Islet precursor cell (in vitro differentiated cells): ENCODE results near the gene TTC31.
A peak's percentile ranks its signal among the peaks of the same experiment; 100 is the strongest.

Experiments used
- DNase-seq: peaks from one replicate; pipeline ENCODE4 v3.0.0-alpha.2; 2018

Gene TTC31

DNA sequence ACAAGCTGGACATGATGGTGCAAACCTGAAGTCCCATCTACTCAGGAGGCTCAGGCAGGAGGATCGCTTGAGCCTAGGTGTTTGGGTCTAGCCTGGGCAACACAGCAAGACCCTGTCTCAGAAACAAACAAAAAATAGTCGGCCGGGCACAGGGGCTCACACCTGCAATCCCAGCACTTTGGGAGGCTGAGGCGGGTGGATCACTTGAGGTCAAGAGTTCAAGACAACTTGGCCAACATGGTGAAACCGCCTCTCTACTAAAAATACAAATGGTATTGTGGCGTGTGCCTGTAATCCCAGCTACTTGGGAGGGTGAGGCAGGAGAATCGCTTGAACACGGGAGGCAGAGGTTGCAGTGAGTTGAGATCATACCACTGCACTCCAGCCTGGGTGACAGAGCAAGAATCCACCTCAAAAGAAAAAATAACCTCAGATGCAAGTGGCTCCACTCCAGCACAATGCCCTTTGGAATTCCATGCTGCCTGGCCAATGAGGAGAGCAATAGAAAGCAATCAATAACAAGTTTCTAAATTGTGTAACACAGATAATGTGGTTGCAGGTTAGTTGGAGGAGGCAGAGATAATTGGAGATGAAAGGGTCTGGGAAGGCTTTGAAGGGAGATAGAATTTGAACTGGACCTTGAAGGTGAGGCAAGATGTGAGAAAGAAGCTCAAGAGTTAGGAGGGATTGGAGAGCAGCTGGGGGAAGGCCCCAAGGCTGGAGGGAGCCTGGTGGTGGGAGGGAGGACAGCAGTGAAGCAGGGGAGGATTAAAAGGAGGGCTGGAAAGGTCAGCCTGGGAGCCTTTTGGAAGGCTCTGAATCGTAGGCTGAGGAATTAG, 6.0 kb downstream of the TTC31 start:
- no peak for DNase-seq

- DNase-seq: no peak
Measured at GRCh38 chr2:74489906-74490305, 7.0 kb downstream of the TTC31 start.

DNA sequence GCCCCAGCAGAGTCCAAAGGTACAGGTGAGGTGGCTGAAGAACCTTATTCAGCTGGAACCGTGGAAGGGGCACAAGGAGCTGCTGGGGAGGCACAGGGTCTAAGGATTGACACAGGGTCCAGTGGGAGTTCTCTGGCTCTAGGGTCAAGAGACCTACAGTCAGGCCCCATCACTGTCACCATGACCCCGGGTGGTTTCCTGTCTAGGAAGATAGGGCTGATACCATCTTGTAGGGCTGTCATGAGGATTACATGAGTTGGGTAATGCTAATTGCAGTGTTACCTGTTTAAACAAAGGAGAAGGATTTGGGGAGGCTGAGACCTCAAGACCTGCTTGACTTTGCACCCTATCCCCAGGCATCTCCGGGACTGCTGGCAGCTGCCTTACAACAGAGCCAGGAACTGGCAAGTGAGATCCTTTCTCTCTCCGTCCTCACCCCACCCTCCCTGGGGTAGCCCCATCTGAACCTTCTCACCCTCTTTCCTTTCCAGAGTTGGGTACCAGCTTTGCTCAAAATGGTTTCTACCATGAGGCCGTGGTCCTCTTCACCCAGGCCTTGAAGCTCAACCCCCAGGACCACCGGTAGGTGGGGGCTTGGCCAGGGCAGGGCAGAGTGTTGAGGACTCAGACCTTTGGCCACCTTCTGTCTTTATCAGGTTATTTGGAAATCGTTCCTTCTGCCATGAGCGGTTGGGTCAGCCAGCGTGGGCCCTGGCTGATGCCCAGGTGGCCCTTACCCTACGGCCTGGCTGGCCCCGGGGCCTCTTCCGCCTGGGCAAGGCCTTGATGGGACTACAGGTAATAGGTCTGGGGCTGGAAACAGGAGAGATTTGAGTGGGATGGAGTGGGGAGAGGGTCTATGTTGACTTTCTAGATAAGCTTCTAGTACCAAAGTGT, 9.0 kb downstream of the TTC31 start:
- DNase-seq: no peak

DNA sequence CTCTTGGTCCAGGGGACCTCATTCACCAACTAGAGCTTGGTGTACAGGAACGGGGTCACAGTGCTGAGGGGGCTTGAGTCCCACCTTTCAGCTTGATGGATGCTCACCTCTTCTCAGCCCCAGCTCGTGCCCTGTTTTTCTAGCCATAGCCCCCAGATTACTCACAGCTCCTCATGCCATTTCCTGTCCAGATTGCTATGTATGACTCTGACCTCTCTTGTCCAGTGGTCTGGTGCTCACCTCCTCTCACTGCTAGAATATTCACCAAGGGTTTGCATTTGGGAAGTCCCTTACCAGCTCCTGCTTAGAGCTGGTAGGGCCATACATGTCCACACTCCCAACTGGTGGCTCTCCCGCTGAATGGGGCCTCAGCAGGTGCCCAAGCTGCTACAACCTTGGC, 10.7 kb downstream of the TTC31 start:
- no peak for DNase-seq

DNA sequence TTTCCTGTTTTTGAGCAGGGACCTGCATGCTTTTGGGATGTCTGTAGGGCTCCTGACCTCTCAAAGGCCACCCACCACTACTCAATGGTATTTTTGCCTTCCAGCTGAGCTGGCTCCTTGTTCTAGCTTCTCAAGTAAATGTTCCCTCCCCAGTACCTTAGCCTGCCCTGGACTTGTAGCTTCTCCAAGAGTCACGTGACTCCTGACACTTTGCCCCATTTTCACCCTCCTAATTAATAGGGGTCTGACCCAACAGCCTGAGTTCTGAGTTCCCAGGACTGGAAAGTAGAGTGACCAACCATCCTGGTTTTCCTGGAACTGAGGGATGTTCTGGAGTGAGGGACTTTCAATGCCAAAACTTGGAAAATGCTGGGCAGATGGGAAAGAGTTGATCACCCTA, 12.6 kb downstream of the TTC31 start:
- peak; percentile 35 for DNase-seq

DNA sequence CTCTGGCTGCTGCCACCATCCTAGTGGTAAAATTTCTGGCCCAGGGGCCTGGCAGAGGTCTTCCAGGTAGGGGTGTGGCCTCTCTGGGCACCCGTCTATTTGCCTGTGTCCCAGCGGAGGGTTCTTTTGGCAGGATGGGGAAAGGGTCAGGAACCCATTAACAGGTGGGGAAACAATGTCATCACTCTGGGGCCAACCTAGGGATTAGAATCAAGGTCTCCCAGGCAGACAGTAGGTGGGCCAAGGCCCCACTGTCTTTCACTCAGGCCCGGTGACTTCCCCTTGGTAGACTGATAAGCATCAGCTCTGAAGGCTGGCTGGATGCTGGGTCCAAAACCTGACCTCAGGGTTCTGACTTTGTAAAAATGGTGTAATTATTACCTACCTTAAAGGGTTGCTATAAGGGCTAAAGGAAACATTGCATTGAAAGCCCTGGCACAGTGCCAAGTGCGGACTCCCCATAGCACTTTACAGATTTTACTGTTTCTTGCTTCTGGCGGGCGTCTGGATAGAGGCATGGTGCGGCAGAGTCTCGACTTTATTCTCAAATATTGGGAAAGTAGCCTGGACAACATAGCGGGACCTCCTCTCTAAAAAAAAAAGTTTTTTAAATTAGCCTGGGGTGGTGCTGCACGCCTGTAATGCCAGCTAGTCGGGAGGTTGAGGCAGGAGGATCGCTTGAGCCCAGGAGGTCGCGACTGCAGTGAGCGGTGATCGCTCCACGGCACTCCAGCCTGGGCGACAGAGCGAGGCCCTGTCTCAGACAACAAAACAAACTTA, 14.3 kb downstream of the TTC31 start:
- DNase-seq: peak; percentile 38

GRCh38 chr2:74497777-74498499, 15.1 kb downstream of the TTC31 start:
- DNase-seq: peak; percentile 77

DNA sequence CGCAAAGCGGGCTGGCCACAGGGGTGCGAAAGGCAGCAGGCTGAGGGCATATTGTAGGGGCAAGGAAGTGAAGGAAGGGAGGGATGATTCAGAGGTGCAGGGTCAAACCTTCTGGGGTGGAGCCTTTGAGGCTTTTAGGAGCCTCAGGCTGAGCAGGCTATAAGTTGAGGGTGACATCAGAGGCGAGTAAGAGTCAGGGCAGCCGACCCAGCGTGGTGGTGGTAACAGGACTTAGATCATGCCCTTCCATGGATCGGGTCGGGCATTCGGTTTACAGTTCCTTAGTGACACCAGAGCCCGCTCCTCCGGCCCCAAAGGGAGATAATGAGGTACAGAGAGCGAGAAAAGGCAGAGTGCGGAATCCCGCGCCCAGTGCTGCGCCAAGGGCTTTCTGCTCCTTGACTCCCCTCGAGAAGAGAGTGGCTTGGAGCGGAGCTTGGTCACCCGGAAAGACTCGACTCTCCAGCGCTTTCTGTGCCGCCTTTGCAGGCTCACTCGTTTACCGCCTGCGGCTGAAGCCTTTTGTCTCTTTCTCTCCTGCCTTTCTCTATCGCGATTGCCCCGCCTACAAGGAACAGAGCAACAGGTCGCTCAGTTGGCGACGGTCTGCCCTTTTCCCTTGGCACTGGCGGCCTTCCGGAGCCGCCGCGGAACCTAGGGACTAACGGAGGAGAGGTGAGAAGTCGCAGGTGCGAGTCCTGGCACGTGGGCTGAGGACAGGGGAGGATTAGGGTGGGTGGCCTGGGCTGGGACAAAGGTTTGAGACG, 15.8 kb downstream of the TTC31 start:
- peak; percentile 73 for DNase-seq

- peak; percentile 70 for DNase-seq
Measured at GRCh38 chr2:74499267-74499939, 16.5 kb downstream of the TTC31 start, which contains the start of gene LBX2. Gene LBX2, minus strand, starts transcription at chr2:74499603. Its CDS starts 66 bp downstream, at chr2:74499537.

DNA sequence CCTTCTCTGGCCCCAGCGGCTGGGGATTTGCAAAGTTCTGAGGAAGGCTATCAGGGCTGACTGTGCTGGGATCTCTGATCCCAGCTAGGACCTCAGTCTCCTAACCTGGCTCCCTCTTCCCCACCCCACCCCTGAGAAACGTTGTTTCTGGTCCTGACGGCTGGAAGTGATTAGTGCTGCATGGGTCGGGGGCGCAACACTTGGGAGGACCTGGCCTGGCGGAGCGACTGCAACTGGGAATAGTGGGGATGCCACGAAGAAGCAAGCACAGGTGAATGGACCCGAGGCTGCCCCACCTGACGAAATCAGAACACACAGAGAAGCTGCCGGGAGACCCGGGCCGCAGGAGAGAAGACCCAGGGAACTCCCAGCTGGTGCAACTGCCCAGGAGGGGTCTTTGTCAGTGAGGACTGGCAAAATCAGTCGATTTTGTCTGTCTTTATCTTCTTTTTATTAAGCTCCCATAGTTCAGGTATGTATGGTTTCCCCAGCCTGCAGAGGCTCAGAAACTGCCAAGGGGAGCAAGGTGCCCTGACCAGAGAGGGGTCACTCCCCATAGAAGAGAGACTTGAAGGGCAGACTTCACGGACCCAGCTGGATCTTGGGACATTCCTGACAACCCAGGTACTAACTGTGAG, 17.2 kb downstream of the TTC31 start:
- DNase-seq: no peak

DNA sequence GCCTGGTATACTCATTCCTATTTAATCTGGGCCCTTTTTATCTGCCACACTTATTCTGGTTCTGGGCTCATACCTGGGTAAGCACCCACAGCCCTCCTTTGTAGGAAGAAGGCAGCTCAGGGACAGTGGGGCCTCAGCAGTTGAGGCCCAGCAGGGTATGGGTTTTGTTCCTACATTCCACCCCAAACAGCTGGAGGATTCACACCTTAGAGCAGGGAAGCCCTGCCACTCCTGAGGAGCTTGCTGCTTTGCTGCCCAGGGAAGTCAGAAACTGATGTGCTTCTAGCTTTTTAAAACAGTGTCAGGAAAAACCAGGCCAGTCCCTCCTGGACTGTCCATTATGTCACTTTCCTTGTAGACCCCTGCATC, 17.7 kb downstream of the TTC31 start:
- DNase-seq: no peak

GRCh38 chr2:74501335-74502071, 18.6 kb downstream of the TTC31 start:
- DNase-seq: peak; percentile 69

- no peak for DNase-seq
Measured at GRCh38 chr2:74502147-74502719, 19.4 kb downstream of the TTC31 start.

GRCh38 chr2:74502720-74503505, 20.0 kb downstream of the TTC31 start:
- DNase-seq: peak; percentile 97

GRCh38 chr2:74503506-74504475, 20.9 kb downstream of the TTC31 start:
- DNase-seq: no peak

DNA sequence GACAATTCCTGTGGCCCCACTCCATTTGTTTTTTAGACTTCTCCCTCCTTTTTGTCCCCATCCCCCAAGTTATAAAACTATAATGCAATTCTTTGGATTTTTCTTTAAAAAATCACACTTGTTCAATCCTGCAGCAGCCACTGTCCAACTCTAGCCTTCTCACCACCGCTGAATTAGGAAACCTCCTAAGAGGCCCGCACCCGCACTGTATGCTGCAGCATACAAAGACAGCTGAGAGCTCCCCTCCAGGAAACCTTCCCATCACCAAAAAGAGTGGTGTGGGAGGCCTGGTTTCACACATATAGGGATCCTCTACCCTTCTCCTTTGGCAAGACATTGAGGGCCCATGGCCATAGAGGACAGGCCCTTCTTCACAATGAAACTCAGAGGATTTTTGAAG, 21.7 kb downstream of the TTC31 start:
- no peak for DNase-seq
